K562 (cell line): Measurements from ENCODE around the gene PCED1B. TPM values are rescaled to one million over a fixed set of nuclear protein-coding genes. Genes with fewer than 3 reads are reported as not detected.

Source experiments
- CHD2 ChIP-seq: IDR thresholded peaks from 2 replicates; pipeline ENCODE4 v1.6.1; 2011; ENCODE audit warnings: low read depth, low read length
- CXXC5 ChIP-seq: fragments of 250-450 bp; sonication (Bioruptor Pico); IDR thresholded peaks from 2 replicates; pipeline ENCODE4 v1.8.0; 2022; ENCODE audit warnings: inconsistent platforms, mild to moderate bottlenecking, moderate library complexity
- DACH1 ChIP-seq: fragments of 450-650 bp; IDR thresholded peaks from 2 replicates; pipeline ENCODE4 v1.6.1; 2018; ENCODE audit not compliant: partially characterized antibody
- MED1 ChIP-seq: sonication (generic); formaldehyde crosslinking; IDR thresholded peaks from 2 replicates; pipeline ENCODE4 v1.8.1; 2023; ENCODE audit warnings: missing genetic modification reagents, borderline replicate concordance
- MTA1 ChIP-seq: fragments of 450-650 bp; IDR thresholded peaks from 2 replicates; pipeline ENCODE4 v1.6.1; 2017; ENCODE audit warnings: borderline replicate concordance
- MYNN ChIP-seq, 2 experiments: sonication (generic); formaldehyde crosslinking in 1 of 2; IDR thresholded peaks; 2 replicates each; pipeline versions ENCODE4 v1.5.0 to v1.6.1; 2016 to 2020; ENCODE audit warnings: antibody characterized with exemption in 1 of 2, missing genetic modification reagents in 1 of 2
- NR2C1 ChIP-seq, 2 experiments: fragments of 450-650 bp; IDR thresholded peaks; 2 replicates each; pipeline ENCODE4 v1.6.1; 2017; ENCODE audit warnings: mild to moderate bottlenecking in 2 of 2, antibody characterized with exemption in 1 of 2, inconsistent platforms in 1 of 2, missing compliant biosample characterization in 1 of 2, missing genetic modification characterization in 1 of 2
- SMAD4 ChIP-seq: fragments of 250-450 bp; sonication (Bioruptor Pico); conservative IDR thresholded peaks from 2 replicates; pipeline ENCODE4 v1.8.0; 2021; ENCODE audit warnings: inconsistent platforms, mild to moderate bottlenecking, moderate library complexity
- TAF1 ChIP-seq: IDR thresholded peaks from 2 replicates; pipeline ENCODE4 v1.6.1; 2011; ENCODE audit warnings: mild to moderate bottlenecking, low read length, moderate library complexity; ENCODE audit not compliant: insufficient read depth, control insufficient read depth, severe bottlenecking; ENCODE audit errors: extremely low read depth
- TAL1 ChIP-seq: fragments of 450-650 bp; IDR thresholded peaks from 2 replicates; pipeline ENCODE4 v1.6.1; 2016; ENCODE audit warnings: mild to moderate bottlenecking
- ZNF174 ChIP-seq: fragments of 250-450 bp; sonication (Bioruptor Pico); IDR thresholded peaks from 2 replicates; pipeline ENCODE4 v1.4.0; 2020; ENCODE audit warnings: mild to moderate bottlenecking
- ZNF184 ChIP-seq: sonication (generic); formaldehyde crosslinking; IDR thresholded peaks from 2 replicates; pipeline ENCODE4 v1.5.0; 2020; ENCODE audit warnings: missing genetic modification reagents
- ZNF324 ChIP-seq: fragments of 250-450 bp; sonication (Bioruptor Pico); IDR thresholded peaks from 2 replicates; pipeline ENCODE4 v1.4.0; 2020; ENCODE audit warnings: mild to moderate bottlenecking
- ZNF551 ChIP-seq: fragments of 250-450 bp; sonication (Bioruptor Pico); IDR thresholded peaks from 2 replicates; pipeline ENCODE4 v1.5.0; 2021; ENCODE audit warnings: mild to moderate bottlenecking, moderate library complexity
- polyA plus RNA-seq, 8 experiments: library from polyadenylated mRNA; depleted of rRNA in 4 of 8; stranded (reverse) in 5 of 8; unstranded in 3 of 8; fragments of >200 nt; fragmentation: Nextera tagmentation in 2 of 8; fragmentation: Illumina TruSeq in 1 of 8; extraction: Ambion mirVana in 2 of 8; extraction: Trizol in 1 of 8; gene quantifications; 2 replicates each; pipeline versions ENCODE4 v1.2.1 to v1.2.3, GENCODE V29; 2011 to 2014; ENCODE audit warnings: inconsistent platforms in 1 of 8, missing spikeins in 1 of 8
- total RNA-seq, 7 experiments: library from RNA; depleted of rRNA in 6 of 7; stranded (reverse); fragments of >200 nt in 6 of 7; fragmentation: Illumina TruSeq in 2 of 7; extraction: Trizol in 2 of 7; gene quantifications; 2 replicates each; pipeline versions ENCODE4 v1.2.1 to v1.2.3, GENCODE V29; 2011 to 2021; ENCODE audit warnings: low replicate concordance in 1 of 7
- TF ChIP-seq, protein P1 (sequence below), 2 experiments: fragments of 200-800 bp in 1 of 2; sonication (Bioruptor generic) in 1 of 2; sonication (generic) in 1 of 2; formaldehyde crosslinking in 1 of 2; IDR thresholded peaks in 1 of 2; conservative IDR thresholded peaks in 1 of 2; 2 replicates each; pipeline versions ENCODE4 v1.5.0 to v1.6.1; 2016 to 2020; ENCODE audit warnings: missing compliant biosample characterization in 1 of 2, missing genetic modification characterization in 1 of 2, missing genetic modification reagents in 1 of 2
- TF ChIP-seq, protein P2 (sequence below): sonication (generic); formaldehyde crosslinking; IDR thresholded peaks from 2 replicates; pipeline ENCODE4 v1.8.1; 2023; ENCODE audit warnings: missing genetic modification reagents, mild to moderate bottlenecking, borderline replicate concordance
- TF ChIP-seq, protein P3 (sequence below): fragments of 250-450 bp; sonication (Bioruptor Pico); IDR thresholded peaks from 2 replicates; pipeline ENCODE4 v1.8.0; 2021; ENCODE audit warnings: moderate library complexity, mild to moderate bottlenecking, inconsistent platforms
- TF ChIP-seq, protein P4 (sequence below), 2 experiments: fragments of 450-650 bp in 1 of 2; IDR thresholded peaks; 2 replicates each; pipeline ENCODE4 v1.6.1; 2011 to 2017; ENCODE audit warnings: low read depth in 2 of 2, antibody characterized with exemption in 1 of 2, borderline replicate concordance in 1 of 2, low read length in 1 of 2, mild to moderate bottlenecking in 1 of 2, mixed read lengths in 1 of 2; ENCODE audit not compliant: control insufficient read depth in 1 of 2

PCED1B gene
- total and polyA plus RNA-seq, 9 of the 15 experiments (the other 6 are each of a cell fraction or from before 2014, with no cell fraction given) = 1.2 to 9.3 (median 2.5) TPM

DNA sequence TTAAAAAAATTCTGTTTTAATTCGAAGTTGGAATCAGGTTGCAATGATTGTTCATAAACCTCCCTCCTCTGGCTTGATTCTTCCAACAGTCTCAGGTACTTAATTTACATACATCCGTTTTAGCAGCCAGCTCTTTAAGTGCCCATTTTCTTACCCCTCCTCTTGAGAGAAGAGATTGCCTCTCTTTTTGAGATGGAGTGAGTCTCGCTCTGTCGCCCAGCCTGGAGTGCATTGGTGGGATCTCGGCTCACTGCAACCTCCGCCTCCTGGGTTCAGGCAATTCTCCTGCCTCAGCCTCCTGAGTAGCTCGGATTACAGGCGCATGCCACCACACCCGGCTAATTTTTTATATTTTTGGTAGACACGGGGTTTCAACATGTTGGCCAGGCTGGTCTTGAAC, 146.8 kb downstream of the PCED1B start (continued):
- TF ChIP-seq, protein P1, sequence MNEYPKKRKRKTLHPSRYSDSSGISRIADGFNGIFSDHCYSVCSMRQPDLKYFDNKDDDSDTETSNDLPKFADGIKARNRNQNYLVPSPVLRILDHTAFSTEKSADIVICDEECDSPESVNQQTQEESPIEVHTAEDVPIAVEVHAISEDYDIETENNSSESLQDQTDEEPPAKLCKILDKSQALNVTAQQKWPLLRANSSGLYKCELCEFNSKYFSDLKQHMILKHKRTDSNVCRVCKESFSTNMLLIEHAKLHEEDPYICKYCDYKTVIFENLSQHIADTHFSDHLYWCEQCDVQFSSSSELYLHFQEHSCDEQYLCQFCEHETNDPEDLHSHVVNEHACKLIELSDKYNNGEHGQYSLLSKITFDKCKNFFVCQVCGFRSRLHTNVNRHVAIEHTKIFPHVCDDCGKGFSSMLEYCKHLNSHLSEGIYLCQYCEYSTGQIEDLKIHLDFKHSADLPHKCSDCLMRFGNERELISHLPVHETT (CRISPR knock-in tag; conservative IDR thresholded peaks at IDR 0.05 in 1 of 2, IDR thresholded peaks at IDR 0.05 in 1 of 2) = no peak
- TF ChIP-seq ZNF184 (CRISPR knock-in tag) (no peak), NR2C1 (IDR thresholded peaks at IDR 0.05) (no peak), NR2C1 (tag; IDR thresholded peaks at IDR 0.05) (peak; percentile 71), MTA1 (no peak), TAF1 (no peak), MED1 (no peak), TAL1 (no peak), MYNN (IDR thresholded peaks at IDR 0.05) (no peak), MYNN (CRISPR knock-in tag; IDR thresholded peaks at IDR 0.05) (no peak), DACH1 (no peak), SMAD4 (CRISPR knock-in tag) (peak; percentile 71), ZNF551 (CRISPR knock-in tag) (no peak), CXXC5 (0 out of 2 replicates have a peak, but pooled peaks have one; percentile 24), ZNF324 (CRISPR knock-in tag) (no peak), CHD2 (no peak), ZNF174 (no peak)
- TF ChIP-seq, protein P2, sequence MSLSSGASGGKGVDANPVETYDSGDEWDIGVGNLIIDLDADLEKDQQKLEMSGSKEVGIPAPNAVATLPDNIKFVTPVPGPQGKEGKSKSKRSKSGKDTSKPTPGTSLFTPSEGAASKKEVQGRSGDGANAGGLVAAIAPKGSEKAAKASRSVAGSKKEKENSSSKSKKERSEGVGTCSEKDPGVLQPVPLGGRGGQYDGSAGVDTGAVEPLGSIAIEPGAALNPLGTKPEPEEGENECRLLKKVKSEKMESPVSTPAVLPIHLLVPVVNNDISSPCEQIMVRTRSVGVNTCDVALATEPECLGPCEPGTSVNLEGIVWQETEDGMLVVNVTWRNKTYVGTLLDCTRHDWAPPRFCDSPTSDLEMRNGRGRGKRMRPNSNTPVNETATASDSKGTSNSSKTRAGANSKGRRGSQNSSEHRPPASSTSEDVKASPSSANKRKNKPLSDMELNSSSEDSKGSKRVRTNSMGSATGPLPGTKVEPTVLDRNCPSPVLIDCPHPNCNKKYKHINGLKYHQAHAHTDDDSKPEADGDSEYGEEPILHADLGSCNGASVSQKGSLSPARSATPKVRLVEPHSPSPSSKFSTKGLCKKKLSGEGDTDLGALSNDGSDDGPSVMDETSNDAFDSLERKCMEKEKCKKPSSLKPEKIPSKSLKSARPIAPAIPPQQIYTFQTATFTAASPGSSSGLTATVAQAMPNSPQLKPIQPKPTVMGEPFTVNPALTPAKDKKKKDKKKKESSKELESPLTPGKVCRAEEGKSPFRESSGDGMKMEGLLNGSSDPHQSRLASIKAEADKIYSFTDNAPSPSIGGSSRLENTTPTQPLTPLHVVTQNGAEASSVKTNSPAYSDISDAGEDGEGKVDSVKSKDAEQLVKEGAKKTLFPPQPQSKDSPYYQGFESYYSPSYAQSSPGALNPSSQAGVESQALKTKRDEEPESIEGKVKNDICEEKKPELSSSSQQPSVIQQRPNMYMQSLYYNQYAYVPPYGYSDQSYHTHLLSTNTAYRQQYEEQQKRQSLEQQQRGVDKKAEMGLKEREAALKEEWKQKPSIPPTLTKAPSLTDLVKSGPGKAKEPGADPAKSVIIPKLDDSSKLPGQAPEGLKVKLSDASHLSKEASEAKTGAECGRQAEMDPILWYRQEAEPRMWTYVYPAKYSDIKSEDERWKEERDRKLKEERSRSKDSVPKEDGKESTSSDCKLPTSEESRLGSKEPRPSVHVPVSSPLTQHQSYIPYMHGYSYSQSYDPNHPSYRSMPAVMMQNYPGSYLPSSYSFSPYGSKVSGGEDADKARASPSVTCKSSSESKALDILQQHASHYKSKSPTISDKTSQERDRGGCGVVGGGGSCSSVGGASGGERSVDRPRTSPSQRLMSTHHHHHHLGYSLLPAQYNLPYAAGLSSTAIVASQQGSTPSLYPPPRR (CRISPR knock-in tag) = no peak
- TF ChIP-seq, protein P3, sequence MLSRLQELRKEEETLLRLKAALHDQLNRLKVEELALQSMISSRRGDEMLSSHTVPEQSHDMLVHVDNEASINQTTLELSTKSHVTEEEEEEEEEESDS (CRISPR knock-in tag) = no peak
- TF ChIP-seq, protein P4, sequence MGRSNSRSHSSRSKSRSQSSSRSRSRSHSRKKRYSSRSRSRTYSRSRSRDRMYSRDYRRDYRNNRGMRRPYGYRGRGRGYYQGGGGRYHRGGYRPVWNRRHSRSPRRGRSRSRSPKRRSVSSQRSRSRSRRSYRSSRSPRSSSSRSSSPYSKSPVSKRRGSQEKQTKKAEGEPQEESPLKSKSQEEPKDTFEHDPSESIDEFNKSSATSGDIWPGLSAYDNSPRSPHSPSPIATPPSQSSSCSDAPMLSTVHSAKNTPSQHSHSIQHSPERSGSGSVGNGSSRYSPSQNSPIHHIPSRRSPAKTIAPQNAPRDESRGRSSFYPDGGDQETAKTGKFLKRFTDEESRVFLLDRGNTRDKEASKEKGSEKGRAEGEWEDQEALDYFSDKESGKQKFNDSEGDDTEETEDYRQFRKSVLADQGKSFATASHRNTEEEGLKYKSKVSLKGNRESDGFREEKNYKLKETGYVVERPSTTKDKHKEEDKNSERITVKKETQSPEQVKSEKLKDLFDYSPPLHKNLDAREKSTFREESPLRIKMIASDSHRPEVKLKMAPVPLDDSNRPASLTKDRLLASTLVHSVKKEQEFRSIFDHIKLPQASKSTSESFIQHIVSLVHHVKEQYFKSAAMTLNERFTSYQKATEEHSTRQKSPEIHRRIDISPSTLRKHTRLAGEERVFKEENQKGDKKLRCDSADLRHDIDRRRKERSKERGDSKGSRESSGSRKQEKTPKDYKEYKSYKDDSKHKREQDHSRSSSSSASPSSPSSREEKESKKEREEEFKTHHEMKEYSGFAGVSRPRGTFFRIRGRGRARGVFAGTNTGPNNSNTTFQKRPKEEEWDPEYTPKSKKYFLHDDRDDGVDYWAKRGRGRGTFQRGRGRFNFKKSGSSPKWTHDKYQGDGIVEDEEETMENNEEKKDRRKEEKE (IDR thresholded peaks at IDR 0.05; ENCODE audit: borderline replicate concordance in 1 of 2, control insufficient read depth in 1 of 2, low read depth in 2 of 2, low read length in 1 of 2) = no peak
